NCI-H526 (cell line): ENCODE results near the gene PRUNE1.
A peak's percentile ranks its signal among the peaks of the same experiment; 100 is the strongest.

Experiments
- DNase-seq, 2 experiments: peaks; one replicate each; lab custom pipeline; 2025; lab: John Stamatoyannopoulos, UW

PRUNE1 gene, protein sequence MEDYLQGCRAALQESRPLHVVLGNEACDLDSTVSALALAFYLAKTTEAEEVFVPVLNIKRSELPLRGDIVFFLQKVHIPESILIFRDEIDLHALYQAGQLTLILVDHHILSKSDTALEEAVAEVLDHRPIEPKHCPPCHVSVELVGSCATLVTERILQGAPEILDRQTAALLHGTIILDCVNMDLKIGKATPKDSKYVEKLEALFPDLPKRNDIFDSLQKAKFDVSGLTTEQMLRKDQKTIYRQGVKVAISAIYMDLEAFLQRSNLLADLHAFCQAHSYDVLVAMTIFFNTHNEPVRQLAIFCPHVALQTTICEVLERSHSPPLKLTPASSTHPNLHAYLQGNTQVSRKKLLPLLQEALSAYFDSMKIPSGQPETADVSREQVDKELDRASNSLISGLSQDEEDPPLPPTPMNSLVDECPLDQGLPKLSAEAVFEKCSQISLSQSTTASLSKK

GRCh38 chr1:151008244-151009205, at the start of gene PRUNE1:
PRUNE1 (plus strand) TSS chr1:151008449; CDS start chr1:151008633, 184 bp downstream.
- peak; percentile 98 to 100 for DNase-seq

GRCh38 chr1:150960646-150961045, 47.6 kb upstream of the PRUNE1 start:
- DNase-seq, result no peak

DNA sequence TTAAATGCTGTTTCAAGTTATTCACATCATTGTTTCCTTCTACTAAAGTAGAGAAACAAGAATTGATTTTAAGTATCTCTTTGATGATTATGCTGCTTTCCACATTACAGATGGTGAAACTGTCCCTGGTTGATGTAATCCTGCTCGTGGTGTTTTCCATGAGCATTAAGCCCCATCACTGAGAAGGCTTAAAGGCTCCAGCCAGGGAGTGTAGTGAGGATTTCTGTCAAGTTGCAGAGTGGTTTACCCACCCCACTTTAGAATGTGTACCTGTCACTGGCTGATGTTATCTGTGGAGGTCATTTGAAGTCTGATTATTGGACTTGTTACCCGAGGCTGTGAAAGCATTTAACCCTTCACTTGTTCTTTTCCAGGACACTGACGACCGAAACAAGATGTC, 46.5 kb upstream of the PRUNE1 start:
- DNase-seq, result no peak

DNA sequence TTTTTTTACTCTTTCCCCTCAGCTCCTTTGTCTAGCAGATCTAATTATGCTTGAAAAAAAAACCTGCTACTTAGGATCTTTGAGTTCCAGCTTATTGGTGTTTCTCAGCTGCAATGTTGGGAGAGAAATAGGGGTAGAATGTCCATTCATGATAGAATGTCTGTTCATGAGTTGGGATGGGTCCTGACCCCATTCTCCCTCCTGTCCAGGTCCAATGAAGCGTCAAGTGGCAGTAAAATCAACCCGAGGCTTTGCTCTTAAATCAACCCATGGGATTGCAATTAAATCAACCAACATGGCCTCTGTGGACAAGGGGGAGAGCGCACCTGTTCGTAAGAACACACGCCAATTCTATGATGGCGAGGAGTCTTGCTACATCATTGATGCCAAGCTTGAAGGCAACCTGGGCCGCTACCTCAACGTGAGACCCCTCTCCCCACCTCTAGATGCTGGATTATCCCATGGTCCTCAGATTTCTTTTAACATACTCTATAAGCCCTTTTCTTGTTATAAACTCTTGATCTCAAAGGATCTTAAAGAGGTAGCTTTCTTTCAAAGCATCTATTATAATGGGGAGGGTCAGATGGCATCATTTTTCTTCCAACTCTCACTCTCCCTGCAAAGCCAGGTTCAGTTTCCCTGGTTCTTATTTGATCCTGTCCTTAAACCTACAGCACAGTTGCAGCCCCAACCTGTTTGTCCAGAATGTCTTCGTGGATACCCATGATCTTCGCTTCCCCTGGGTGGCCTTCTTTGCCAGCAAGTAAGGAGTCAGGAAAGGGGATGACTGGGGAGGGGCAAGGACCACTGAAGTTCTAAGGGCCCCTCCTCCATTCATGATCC, 44.7 kb upstream of the PRUNE1 start:
- no peak for DNase-seq

DNA sequence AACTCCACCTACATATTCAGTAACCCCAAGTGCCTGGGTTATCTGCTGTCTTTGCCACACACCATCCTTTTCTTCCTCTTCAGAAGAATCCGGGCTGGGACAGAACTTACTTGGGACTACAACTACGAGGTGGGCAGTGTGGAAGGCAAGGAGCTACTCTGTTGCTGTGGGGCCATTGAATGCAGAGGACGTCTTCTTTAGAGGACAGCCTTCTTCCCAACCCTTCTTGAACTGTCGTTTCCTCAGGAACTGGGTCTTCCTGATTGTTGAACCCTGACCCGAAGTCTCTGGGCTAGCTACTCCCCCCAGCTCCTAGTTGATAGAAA, 44.1 kb upstream of the PRUNE1 start:
- DNase-seq, result no peak

GRCh38 chr1:150965605-150966004, 42.6 kb upstream of the PRUNE1 start:
- no peak for DNase-seq

- no peak for DNase-seq
Observed at GRCh38 chr1:150966011-150966410, 42.2 kb upstream of the PRUNE1 start.

- no peak for DNase-seq
Observed at GRCh38 chr1:150967936-150968335, 40.3 kb upstream of the PRUNE1 start.

- no peak for DNase-seq
Observed at GRCh38 chr1:150968491-150968890, 39.8 kb upstream of the PRUNE1 start.

DNA sequence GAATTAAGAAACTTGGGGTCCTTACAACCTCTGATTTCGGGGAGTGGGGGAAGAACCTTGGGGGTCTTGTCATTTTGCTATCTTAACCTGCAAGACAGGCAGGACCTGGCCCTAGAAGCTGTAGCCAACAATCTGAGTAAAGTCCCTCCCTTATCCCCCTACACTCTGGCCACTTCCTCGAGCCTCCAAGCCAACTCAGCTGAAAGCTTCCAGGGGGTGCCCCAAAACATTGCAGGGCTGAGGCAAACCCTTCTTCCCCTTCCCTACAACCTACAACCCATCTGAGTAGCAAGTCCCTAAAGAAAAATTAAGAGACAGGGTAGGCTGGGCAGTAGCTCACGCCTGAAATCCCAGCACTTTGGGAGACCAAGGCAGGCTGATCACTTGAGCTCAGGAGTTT, 38.6 kb upstream of the PRUNE1 start:
- no peak for DNase-seq

DNA sequence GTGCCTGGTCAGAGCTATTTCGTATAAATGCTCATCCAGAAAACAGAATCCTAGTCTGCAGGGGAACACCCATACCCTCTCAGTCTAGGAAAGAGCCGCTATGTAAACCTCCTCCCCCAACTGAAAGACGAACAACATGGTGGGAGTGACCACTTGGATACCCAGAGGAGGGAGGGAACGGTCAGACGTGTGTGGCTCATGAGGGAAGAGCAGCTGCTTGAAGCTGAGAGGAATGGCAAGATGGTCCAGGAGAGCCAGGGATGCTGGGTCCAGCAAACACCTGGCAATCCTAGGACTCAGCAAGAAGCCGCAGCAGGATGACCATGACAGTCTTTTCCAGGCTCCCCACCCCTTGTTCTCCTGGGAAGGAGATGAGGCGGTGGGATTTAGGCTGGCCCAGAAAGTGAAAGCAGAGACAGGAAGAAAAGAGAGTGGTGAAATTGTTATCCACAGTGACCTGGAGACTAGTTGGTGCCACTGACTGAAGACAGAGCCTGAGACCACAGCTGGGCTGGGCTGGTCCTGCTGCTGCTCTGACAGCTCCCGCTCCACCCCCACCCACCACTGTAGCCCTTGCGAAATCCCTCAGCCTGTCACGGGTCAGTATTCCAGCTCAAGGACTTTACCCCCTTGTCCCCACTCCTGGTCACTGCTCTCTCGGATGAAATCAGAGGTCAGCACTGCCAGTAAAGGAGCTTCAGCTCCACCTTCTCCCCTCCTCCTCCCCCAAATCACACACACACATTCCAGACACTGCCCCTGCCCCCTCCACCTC, 37.3 kb upstream of the PRUNE1 start:
- DNase-seq, result no peak

GRCh38 chr1:150971583-150972416, 36.4 kb upstream of the PRUNE1 start:
- DNase-seq, result no peak

GRCh38 chr1:150972417-150972940, 35.8 kb upstream of the PRUNE1 start:
- DNase-seq, result no peak

DNA sequence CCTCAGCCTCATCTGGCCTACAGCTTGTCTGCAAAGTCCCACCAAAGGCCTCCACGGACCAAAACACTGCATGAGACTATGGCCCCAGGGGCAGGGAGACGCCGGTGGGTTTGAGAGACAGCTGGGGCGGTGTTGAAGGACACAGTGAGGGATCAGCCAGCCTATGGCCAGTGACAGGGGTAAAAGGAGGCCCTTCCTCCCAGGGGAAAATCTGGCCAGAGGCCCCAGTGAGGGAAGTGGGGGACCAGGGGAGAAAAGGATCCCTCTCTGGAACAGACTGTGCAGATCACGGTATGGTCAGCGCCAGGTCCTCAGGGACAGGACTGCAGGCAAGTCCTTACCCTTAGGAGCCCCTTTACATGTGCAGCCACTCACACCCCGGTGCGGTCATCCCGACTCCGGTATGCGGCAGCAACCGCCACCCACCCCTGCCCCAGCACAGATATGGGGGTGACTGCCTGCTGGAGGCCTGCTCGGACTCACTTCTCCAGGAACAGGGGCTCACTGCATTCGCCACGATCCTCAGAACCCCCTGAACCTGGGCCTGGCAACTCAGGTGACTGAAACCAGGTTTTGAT, 34.9 kb upstream of the PRUNE1 start:
- DNase-seq, result peak in 1 of 2 experiments; percentile 64

DNA sequence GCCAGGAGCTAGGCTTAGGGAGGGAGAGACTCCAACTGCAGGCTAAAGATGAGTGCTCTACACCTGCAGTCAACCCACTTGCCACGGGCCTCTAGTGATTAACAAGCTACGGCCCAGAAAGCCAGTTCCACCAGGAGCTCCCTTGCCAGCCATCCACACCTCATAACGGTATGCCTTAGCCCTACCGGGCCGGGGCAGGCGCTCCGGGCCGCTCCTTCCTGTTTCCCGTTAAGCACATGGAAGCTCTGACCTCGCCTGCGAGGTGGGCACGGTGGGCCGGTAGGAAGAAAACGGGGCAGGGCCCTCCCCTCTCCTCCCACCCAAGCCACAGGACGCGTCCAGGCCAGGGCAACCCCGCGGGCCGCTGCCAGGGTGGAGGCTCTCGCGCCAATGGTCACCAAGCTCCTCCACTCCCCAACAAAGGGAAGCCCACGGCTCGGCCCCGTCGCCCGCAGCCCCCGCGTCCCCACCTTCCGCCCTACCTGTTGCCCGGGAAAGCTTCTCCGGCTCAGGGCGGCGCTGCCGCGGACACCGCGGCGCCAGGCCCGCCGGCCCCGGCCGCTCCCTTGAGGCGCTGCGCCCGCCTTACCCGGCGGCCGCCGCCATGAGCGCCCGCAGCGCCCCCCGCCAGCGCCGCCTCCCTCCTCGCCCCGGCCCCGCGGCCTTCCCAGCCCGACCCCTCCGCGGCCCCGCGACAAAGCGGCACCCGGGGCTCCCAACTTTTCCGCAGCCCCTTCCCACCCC, 34.2 kb upstream of the PRUNE1 start:
- peak; percentile 68 to 90 for DNase-seq

DNA sequence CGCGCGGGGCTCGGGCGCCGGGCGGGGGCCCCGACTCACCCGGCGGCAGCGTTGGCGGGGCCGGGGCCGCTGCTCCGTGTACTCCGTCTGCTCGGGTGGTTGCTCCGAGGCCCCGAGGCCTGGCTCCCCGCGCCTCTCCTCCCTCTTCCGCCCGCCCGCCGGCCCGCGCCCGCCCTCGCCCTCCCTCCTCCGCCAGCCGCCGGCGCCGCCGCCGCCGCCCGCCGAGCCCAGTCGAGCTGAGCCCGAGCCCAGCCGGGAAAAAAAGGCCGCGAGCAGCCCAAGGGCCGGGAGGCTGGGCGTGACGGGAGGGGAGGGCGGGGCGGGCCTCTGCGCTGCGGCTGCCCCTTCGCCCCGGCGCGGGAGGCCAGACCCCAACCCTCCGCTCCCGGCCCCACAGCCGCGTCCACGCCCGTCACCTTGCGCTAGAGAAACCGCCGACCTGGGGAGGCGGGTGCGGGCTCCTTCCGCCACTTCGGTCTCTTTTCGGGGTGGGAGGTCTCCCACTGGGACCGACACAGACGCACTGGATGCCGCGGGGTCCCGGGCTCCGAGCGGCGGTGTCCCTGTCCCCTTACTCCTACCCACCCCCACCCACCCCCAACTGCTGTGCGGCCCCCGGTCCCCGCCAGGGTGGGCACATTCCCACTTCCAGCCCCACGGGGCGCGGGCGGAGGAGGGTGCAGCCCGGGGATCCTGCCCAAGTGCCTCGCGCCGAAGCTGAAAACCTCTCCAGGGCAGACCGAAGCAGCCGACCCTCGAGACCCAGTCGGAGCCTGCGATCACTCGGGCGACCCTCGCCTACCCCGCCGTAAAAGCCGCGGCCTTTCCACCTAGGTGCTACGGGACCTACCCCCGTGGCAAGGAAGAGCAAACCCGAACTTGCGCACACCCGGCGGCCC, 33.4 kb upstream of the PRUNE1 start, which contains the start of gene CERS2:
Gene CERS2, minus strand, starts transcription at position 256 of the 899 bp plus-strand sequence. CDS start 5,745 bp downstream, outside the sequence.
- DNase-seq, result peak; percentile 46 to 97

- no peak for DNase-seq
Observed at GRCh38 chr1:150976401-150976821, 31.8 kb upstream of the PRUNE1 start.
